MCF 10A (cell line): ENCODE measurements around the gene SNX30. TPM values are rescaled to one million over a fixed set of nuclear protein-coding genes. Genes with fewer than 3 reads are reported as not detected.

Experiments used
- BruUV-seq: library from RNA; stranded (reverse); fragments of 400-500 nt; replicated peaks from 2 replicates; lab custom pipeline; 2021; lab: Mats Ljungman, UMichigan
- CTCF ChIA-PET: fragments of 300-600 bp; sonication (Branson Sonifier 250); formaldehyde crosslinking; extraction: SDS; loops from one replicate; lab custom pipeline; 2021; ENCODE audit warnings: antibody characterized with exemption, inconsistent platforms; lab: Yijun Ruan, JAX
- POLR2A ChIA-PET: fragments of 300-600, 350-650 bp; sonication (Branson Sonifier 250); formaldehyde crosslinking; extraction: SDS; loops from one replicate; lab custom pipeline; 2020; ENCODE audit warnings: antibody characterized with exemption, inconsistent platforms; lab: Yijun Ruan, JAX
- DNase-seq: peaks from one replicate; pipeline ENCODE4 v3.0.0-alpha.2; 2018; ENCODE audit not compliant: unreplicated experiment
- H3K27ac Mint-ChIP-seq: one replicate; pipeline ENCODE4 v1.8.0; 2022; ENCODE audit warnings: mild to moderate bottlenecking, low read depth, mixed read lengths; ENCODE audit not compliant: unreplicated experiment
- H3K27me3 Mint-ChIP-seq: one replicate; pipeline ENCODE4 v1.8.0; 2022; ENCODE audit warnings: mixed read lengths; ENCODE audit not compliant: insufficient read depth, unreplicated experiment
- H3K36me3 Mint-ChIP-seq: one replicate; pipeline ENCODE4 v1.8.0; 2022; ENCODE audit warnings: mild to moderate bottlenecking, moderate library complexity, mixed read lengths; ENCODE audit not compliant: insufficient read depth, unreplicated experiment
- H3K4me1 Mint-ChIP-seq: one replicate; pipeline ENCODE4 v1.8.0; 2022; ENCODE audit warnings: mixed read lengths; ENCODE audit not compliant: insufficient read depth, unreplicated experiment
- H3K4me3 Mint-ChIP-seq: one replicate; pipeline ENCODE4 v1.8.0; 2022; ENCODE audit warnings: mild to moderate bottlenecking, moderate library complexity, mixed read lengths; ENCODE audit not compliant: unreplicated experiment
- H3K9me3 Mint-ChIP-seq: one replicate; pipeline ENCODE4 v1.8.0; 2022; ENCODE audit warnings: mixed read lengths; ENCODE audit not compliant: unreplicated experiment
- CTCF ChIP-seq: fragments of 200-600 bp; IDR thresholded peaks from one replicate; pipeline ENCODE4 v1.8.0; 2022; ENCODE audit warnings: antibody characterized with exemption, mild to moderate bottlenecking; ENCODE audit not compliant: unreplicated experiment
- intact Hi-C: fragments of 100-400 bp; cut with micrococcal nuclease; formaldehyde crosslinking; loops from 2 replicates; pipeline ENCODE4 v1.14.1; 2022
- total RNA-seq: library from RNA; stranded (reverse); gene quantifications from 2 replicates; pipeline ENCODE4 v1.2.3, GENCODE V29; 2022

SNX30 gene
- total RNA-seq, 1 experiment from 2014 or later: 9.6 TPM

GRCh38 chr9:112774006-112774996, 23.7 kb downstream of the SNX30 start:
- ChIA-PET POLR2A (interaction anchor here (1.3 kb wide), 1 partner anchor 9 kb away, joined by 3 read pairs; no protein-coding TSS in a partner anchor), CTCF (interaction anchor here (0.6 kb wide), 1 partner anchor 1152 kb away, joined by 3 read pairs; no protein-coding TSS in a partner anchor)
- Mint-ChIP-seq H3K4me1 (peaks cover 8% of the 10 kb centered on the region), H3K9me3 (no peaks in the 10 kb centered on the region), H3K36me3 (peaks cover 9% of the 10 kb centered on the region), H3K27ac (no peak overlapping the region), H3K27me3 (no peaks in the 10 kb centered on the region), H3K4me3 (no peak overlapping the region)
- BruUV-seq: no TSS peak
- TF ChIP-seq CTCF: no peak
- intact Hi-C loops: no loop called here
- peak; percentile 46 for DNase-seq

- Mint-ChIP-seq H3K27ac (no peak overlapping the region), H3K4me1 (peaks cover 8% of the 10 kb centered on the region), H3K9me3 (no peaks in the 10 kb centered on the region), H3K4me3 (no peak overlapping the region), H3K27me3 (no peaks in the 10 kb centered on the region), H3K36me3 (peaks cover 12% of the 10 kb centered on the region)
- BruUV-seq: no TSS peak
- ChIA-PET POLR2A (no interaction called here), CTCF (interaction anchor here (2.0 kb wide), 1 partner anchor 42 kb away, joined by 5 read pairs; no protein-coding TSS in a partner anchor)
- DNase-seq: peak; percentile 28
- no peak for TF ChIP-seq CTCF
- intact Hi-C loops: no loop called here
Observed at GRCh38 chr9:112777914-112778313, 27.4 kb downstream of the SNX30 start.

- intact Hi-C loops: no loop called here
- Mint-ChIP-seq H3K4me1 (no peaks in the 10 kb centered on the region), H3K27me3 (no peaks in the 10 kb centered on the region), H3K36me3 (peaks cover 12% of the 10 kb centered on the region), H3K27ac (no peak overlapping the region), H3K4me3 (no peak overlapping the region), H3K9me3 (no peaks in the 10 kb centered on the region)
- no peak for TF ChIP-seq CTCF
- DNase-seq: no peak
- BruUV-seq: no TSS peak
- POLR2A ChIA-PET: no interaction called here
- CTCF ChIA-PET: no interaction called here
Observed at GRCh38 chr9:112780450-112781036, 30.0 kb downstream of the SNX30 start.

- Mint-ChIP-seq H3K4me1 (no peaks in the 10 kb centered on the region), H3K27ac (no peak overlapping the region), H3K9me3 (no peaks in the 10 kb centered on the region), H3K36me3 (peaks cover 13% of the 10 kb centered on the region), H3K27me3 (no peaks in the 10 kb centered on the region), H3K4me3 (no peak overlapping the region)
- CTCF ChIA-PET: interaction anchor here (1.6 kb wide), 1 partner anchor 38 kb away, joined by 3 read pairs; no protein-coding TSS in a partner anchor
- intact Hi-C loops: no loop called here
- BruUV-seq: no TSS peak
- no peak for TF ChIP-seq CTCF
- POLR2A ChIA-PET: interaction anchor here (0.7 kb wide), 1 partner anchor 32 kb away, joined by 3 read pairs; no protein-coding TSS in a partner anchor
- no peak for DNase-seq
Observed at GRCh38 chr9:112782218-112782617, 31.7 kb downstream of the SNX30 start.
